H1 (cell line): Measurements from ENCODE around the gene ZNF577. TPM values are rescaled to one million over a fixed set of nuclear protein-coding genes. Genes with fewer than 3 reads are reported as not detected.

ENCODE experiments used
- CBX8 ChIP-seq: fragments of 300-800, 300-1000 bp; sonication (generic); IDR thresholded peaks from 2 replicates; pipeline ENCODE4 v1.7.1; 2016; ENCODE audit warnings: low read depth, low read length, borderline replicate concordance
- CHD7 ChIP-seq: fragments of 300-600 bp; sonication (generic); IDR thresholded peaks from 2 replicates; pipeline ENCODE4 v1.7.1; 2012; ENCODE audit warnings: low read length, moderate library complexity, mild to moderate bottlenecking, inconsistent platforms; ENCODE audit not compliant: insufficient replicate concordance
- CTCF ChIP-seq, 3 experiments: IDR thresholded peaks; 1 replicate in 2 of 3; 2 replicates in 1 of 3; pipeline versions ENCODE4 v1.5.1 to v1.6.1; 2011; ENCODE audit warnings: low read length in 3 of 3, mild to moderate bottlenecking in 3 of 3, inconsistent platforms in 2 of 3, low read depth in 1 of 3, moderate library complexity in 1 of 3; ENCODE audit not compliant: insufficient read depth in 1 of 3; ENCODE audit errors: control extremely low read depth in 1 of 3
- HDAC2 ChIP-seq, 2 experiments: fragments of 300-600 bp in 1 of 2; sonication (generic) in 1 of 2; IDR thresholded peaks; 2 replicates each; pipeline ENCODE4 v1.6.1; 2011 to 2012; ENCODE audit warnings: low read depth in 2 of 2, low read length in 2 of 2, mild to moderate bottlenecking in 2 of 2, moderate library complexity in 2 of 2, borderline replicate concordance in 1 of 2, inconsistent platforms in 1 of 2
- KDM1A ChIP-seq: fragments of 200-600, 300-600 bp; sonication (generic); IDR thresholded peaks from 2 replicates; pipeline ENCODE4 v1.7.1; 2016; ENCODE audit warnings: mild to moderate bottlenecking, low read length, borderline replicate concordance
- PHF8 ChIP-seq: fragments of 200-600 bp; sonication (generic); conservative IDR thresholded peaks from 2 replicates; pipeline ENCODE4 v1.7.1; 2012; ENCODE audit warnings: low read depth, mild to moderate bottlenecking, inconsistent platforms, low read length, moderate library complexity
- TEAD4 ChIP-seq: IDR thresholded peaks from 2 replicates; pipeline ENCODE4 v1.6.1; 2012; ENCODE audit warnings: low read depth, low read length, inconsistent platforms, mixed read lengths
- polyA plus RNA-seq, 7 experiments: library from polyadenylated mRNA; depleted of rRNA in 3 of 7; stranded (reverse) in 5 of 7; unstranded in 2 of 7; fragments of >200 nt in 5 of 7; fragments of 200-250 nt in 2 of 7; gene quantifications; 1 replicate in 5 of 7; 2 replicates in 1 of 7; 4 replicates in 1 of 7; pipeline versions ENCODE4 v1.2.1 to v1.2.3, GENCODE V29; 2011 to 2013; ENCODE audit warnings: missing spikeins in 2 of 7, mixed read lengths in 2 of 7
- total RNA-seq: library from RNA; stranded (reverse); fragmentation: NEBNext Ultra II Directional; extraction: Animal tissue kit (Norgen Biotek cat#: 25700); gene quantifications from 2 replicates; pipeline ENCODE4 v1.2.1, GENCODE V29; 2021

Gene ZNF577
- total and polyA plus RNA-seq, 2 of the 8 experiments (the other 6 are each of a cell fraction or from before 2014, with no cell fraction given) = 13.8 to 14.9 TPM

- TF ChIP-seq CHD7 (no peak), CBX8 (no peak), PHF8 (no peak), HDAC2 (IDR thresholded peaks at IDR 0.05; ENCODE audit: borderline replicate concordance in 1 of 2, low read depth in 2 of 2, low read length in 2 of 2) (no peak), KDM1A (no peak), CTCF (IDR thresholded peaks at IDR 0.05; ENCODE audit: control extremely low read depth in 1 of 3, insufficient read depth in 1 of 3, low read depth in 1 of 3, low read length in 3 of 3) (no peak), TEAD4 (no peak)
Measured at GRCh38 chr19:51824281-51825005, 63.3 kb downstream of the ZNF577 start (continued).
